Left kidney (tissue), 8 donors: ENCODE results near the gene CAPS2. TPM values are rescaled to one million over a fixed set of nuclear protein-coding genes. Genes with fewer than 3 reads are reported as not detected.
"Not testable (repeated sequence)": the region's sequence is repeated elsewhere in the genome, so short reads cannot be mapped to it uniquely, and the experiment has no call there.

Experiments used
- DNase-seq: peaks from one replicate; pipeline ENCODE4 v3.0.0-alpha.2; 2013
- long read RNA-seq, 8 donors: transcript quantifications; one replicate each; lab custom pipeline, GENCODE V29; 2026
- polyA plus RNA-seq: library from polyadenylated mRNA; unstranded; fragments of 120-200 nt; gene quantifications from one replicate; pipeline ENCODE4 v1.2.1, GENCODE V29; 2013; ENCODE audit not compliant: insufficient read length

Gene CAPS2
- polyA plus RNA-seq: 11.5 TPM
- long read RNA-seq, donor 1: 0 reads
- long read RNA-seq, donor 2, partial matches to known transcripts: 0 of 1 reads
- long read RNA-seq, donor 2, other reads (novel, unspliced or antisense): 0 of 1 reads
- long read RNA-seq, donor 3: 0 reads
- long read RNA-seq, donor 4: 0 reads
- long read RNA-seq, donor 5: 0 reads
- long read RNA-seq, donor 6: 0 reads
- long read RNA-seq, donor 7: 0 reads
- long read RNA-seq, donor 8: 0 reads

DNA sequence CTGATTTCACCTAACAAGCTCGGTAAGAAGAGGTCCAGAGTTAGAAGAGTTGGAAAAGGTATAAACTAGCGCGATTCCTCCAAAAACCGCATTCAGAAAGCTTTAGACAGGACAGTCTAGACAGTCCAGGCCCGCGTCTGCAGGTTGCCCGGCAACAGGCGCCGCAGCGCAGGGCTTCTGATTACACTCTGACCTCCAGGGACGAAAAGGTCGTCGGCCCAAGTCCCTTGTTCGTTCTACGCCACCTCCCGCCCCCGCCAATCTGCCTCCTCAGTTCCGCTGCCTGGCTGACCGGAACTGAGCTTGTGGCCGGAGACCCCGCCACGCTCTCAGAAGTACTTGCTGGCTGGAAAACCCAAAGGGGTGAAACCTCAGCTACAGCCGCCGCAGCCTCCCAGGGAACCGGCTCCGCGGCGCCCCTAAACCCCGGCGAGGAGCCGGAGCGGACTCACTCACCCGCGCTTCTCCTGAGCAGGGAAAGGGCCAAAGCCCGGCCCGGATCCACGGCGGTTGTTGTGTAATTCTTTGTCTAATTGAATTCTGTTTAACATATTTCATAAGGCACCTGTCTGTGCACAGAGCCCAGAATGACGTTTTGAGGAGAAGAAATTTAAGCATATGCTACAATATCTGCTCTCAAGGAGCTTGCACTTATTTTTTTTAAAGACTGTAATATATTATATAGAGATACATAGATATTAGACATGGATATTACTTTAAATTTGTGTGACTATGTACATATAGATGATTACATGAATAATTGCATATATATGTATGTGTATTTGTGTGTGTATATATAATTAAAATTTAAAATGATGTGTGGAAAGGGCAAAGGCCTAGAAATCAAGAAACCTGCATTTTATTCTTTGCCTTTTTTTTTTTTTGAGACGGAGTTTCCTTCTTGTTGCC is at the start of gene CAPS2:
CAPS2 (minus strand) TSS at position 407 of the 909 bp plus-strand sequence. CDS start 3,826 bp downstream, outside the sequence.
- DNase-seq: peak; percentile 89

- no peak for DNase-seq
These were observed 48.2 kb upstream of the CAPS2 start for GRCh38 chr12:75378354-75378753.

DNA sequence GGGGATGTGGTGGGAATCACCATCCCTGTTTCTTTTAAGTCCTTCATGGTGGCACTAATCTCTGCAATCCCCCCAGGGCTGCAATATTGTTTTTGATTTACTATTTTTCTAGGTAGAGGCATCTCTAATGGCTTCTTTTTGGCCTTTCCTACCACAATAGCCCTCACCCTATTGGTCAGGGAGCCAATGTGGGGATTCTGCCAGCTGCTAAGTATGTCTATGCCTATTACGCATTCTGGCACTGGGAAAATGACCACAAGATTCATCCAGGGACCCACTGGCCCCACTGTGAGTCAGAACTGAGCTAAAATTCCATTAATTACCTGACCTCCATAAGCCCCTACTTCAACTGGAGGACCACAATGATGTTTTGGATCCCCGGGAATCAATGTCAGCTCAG is 44.8 kb upstream of the CAPS2 start:
- DNase-seq: no peak

DNA sequence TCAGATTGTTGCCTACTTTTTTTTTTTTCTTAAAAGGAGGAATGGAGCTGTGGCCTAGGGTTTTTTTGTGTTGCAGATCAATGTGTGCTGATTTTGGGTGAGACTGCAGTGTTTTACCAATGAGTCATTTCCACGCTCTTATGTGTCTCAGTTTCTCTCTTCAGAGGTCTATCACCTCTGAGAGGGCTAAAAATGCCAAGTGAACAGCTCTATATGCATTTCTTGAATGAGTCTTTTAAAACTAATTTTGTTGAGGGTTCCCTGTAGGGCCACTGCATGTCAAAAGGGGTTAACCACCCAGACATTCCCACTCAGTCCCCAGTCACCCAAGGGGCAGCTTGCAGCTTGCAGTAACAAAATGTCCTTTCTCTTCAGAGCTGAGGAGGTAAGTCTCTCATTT is 36.5 kb upstream of the CAPS2 start:
- no peak for DNase-seq

- DNase-seq: no peak
These were observed 34.8 kb upstream of the CAPS2 start for GRCh38 chr12:75364919-75365318.

DNA sequence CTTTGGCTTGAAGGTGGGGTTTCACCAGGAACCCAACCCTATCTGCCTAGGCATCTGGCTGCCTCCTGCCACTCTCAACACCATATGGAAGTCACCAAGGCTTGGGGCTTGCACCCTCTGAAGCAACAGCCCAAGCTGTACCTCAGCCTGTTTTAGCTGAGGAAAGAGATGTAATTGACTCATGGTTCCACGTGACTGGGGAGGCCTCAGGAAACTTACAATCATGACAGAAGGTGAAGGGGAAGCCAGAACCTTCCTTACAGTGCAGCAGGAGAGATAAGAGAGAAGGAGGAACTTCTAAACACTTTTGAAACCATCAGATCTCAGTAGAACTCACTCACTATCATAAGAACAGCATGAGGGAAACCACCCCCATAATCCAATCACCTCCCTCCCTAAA is 31.3 kb upstream of the CAPS2 start:
- DNase-seq: no peak

- no peak for DNase-seq
These were observed 30.8 kb upstream of the CAPS2 start for GRCh38 chr12:75360920-75361319.

DNA sequence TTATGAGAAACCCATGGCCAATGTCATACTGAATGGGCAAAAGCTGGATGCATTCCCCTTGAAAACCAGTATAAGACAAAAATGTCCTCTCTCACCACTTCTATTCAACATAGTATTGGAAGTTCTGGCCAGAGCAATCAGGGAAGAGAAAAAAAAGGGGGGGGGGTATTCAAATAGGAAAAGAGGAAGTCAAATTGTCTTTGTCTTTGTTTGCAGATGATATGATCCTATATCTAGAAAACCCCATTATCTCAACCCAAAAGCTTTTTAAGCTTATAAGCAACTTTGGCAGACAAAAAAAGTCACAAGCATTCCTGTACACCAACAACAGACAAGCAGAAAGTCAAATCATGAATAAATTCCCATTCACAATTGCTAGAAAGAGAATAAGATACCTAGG is 23.9 kb upstream of the CAPS2 start:
- no peak for DNase-seq

- DNase-seq: no peak
These were observed 20.3 kb upstream of the CAPS2 start for GRCh38 chr12:75350413-75350812.

GRCh38 chr12:75349946-75350345 is 19.8 kb upstream of the CAPS2 start:
- no peak for DNase-seq

- not testable (repeated sequence) for DNase-seq
These were observed 16.1 kb upstream of the CAPS2 start for GRCh38 chr12:75346215-75346614.

GRCh38 chr12:75345531-75345930 is 15.4 kb upstream of the CAPS2 start:
- DNase-seq: no peak

DNA sequence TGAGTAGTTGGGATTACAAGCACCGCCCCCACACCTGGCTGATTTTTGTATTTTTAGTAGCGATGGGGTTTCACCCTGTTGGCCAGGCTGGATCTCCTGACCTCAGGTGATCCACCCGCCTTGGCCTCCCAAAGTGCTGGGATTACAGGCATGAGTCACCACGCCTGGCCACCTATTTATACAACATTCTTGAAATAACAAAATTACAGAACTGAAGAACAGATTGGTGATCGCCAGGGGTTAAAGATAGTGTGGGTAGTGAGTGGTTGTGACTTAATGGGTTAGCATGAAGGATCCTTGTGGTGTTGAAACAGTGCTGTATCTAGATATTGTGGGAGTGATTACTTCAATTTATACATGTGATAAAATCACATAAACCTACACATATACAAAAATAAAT is 11.7 kb upstream of the CAPS2 start:
- no peak for DNase-seq

- no peak for DNase-seq
These were observed 7.8 kb upstream of the CAPS2 start for GRCh38 chr12:75337905-75338304.

- DNase-seq: peak; percentile 94
These were observed 4.4 kb upstream of the CAPS2 start, which contains the start of gene GLIPR1L1 for GRCh38 chr12:75334384-75335030. Gene GLIPR1L1, plus strand, starts transcription at chr12:75334670. Its CDS starts 59 bp downstream, at chr12:75334729.

- no peak for DNase-seq
These were observed 2.5 kb downstream of the CAPS2 start for GRCh38 chr12:75327642-75328041.

- no peak for DNase-seq
These were observed 6.5 kb downstream of the CAPS2 start for GRCh38 chr12:75323663-75324062.

DNA sequence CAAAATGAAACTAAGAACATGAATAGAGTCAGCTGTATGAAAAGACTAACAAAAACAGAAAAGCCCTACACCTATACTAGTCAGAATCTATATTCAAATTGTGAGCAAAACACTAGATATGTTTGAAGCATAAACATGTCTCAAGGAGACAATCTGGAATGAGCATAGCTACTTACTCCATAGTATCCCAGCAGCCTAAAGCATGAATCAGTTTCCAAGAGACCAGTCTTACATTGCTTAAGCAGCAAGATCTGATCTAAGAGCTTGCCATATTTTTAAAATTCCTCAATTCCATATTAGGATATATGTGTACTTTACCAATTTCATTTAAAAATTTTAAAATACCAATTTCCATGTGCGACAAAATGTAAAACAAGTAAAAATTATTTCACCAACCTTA is 7.7 kb downstream of the CAPS2 start:
- no peak for DNase-seq

DNA sequence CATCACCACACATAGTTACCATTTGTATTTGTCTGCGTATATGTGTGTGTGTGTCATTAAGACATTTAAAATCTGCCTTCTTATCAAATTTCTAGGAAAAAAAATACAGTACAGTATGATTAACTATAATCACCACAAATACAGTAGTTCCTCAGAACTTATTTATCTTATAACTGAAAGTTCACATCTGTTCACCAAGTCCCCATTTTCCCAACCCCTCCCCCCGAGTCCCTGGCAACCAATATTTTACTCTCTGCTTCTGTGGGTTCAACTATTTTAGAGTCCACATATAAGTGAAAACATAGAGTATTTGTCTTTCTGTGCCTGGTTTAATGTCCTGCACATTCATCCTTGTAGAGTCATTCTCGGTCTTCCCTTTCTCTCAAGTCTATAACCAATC is 12.3 kb downstream of the CAPS2 start:
- DNase-seq: no peak

GRCh38 chr12:75315518-75315917 is 14.6 kb downstream of the CAPS2 start:
- no peak for DNase-seq

DNA sequence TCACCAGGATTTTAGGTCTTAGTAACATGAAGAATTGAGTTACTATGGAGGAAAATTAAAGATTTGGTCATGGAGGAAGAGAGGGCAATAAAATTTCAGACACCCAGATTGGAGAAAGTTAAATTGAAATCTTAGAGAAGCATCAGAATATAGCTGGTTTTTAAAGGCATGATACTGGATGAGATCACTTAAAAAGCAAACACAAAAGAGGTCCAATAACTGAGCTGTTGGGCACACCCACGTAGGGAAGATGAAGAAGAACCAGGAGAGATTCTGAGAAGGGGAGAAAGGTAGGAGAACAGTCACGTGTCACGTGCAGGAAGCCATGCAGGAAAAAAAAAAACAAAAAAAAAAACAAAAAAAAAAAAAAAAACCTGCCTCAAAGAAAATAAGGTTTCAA is 18.8 kb downstream of the CAPS2 start:
- no peak for DNase-seq

DNA sequence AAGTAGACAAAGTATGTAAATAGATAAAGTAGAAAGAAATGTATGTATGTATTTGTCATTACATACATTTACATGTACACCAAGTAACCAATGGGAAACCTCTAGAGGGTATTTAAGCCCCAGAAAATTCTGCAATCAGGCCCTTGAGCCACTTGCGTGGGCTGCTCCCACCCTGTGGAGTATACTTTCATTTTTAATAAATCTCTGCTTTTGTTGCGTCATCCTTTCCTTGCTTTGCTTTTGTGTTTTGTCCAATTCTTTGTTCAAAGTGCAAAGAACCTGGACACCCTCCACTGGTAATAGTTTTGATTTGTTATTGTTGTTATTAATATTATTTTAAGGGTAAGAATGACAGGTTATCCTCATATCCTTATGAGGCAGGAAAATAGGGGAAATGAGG is 21.8 kb downstream of the CAPS2 start:
- DNase-seq: no peak
